ENCODE results near the gene EFHB. TPM values are rescaled to one million over a fixed set of nuclear protein-coding genes. Genes with fewer than 3 reads are reported as not detected.

EFHB gene
- total RNA-seq, 1 experiment from 2014 or later = 1.9 TPM

DNA sequence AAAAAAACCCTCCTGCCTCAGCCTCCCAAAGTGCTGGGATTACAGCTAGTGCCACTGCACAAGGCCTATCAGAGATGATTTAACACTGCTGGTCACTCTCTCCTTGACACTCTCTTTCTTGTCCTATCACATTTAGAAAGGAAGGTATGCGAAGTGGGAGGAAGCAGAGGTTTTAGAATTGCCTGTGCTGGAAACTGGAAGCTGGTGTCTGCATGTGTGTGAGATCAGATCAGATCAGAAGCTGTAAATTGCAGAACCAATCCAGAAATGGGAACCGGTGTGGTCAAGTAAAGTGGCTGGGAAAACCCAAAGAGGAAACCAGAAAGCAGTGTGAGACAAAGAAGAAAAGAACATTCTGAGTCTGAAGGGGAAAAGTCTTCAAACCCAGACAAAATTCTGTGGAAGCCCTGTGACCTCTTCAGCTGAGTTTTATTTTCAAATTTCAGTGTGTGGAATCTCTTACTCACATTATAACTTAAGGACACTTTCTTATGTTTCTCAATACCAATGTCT lies 2.8 kb downstream of the EFHB start:
- H2AFZ ChIP-seq (ENCODE audit: low read length) = no peak overlapping the region
- TF ChIP-seq, protein P1, sequence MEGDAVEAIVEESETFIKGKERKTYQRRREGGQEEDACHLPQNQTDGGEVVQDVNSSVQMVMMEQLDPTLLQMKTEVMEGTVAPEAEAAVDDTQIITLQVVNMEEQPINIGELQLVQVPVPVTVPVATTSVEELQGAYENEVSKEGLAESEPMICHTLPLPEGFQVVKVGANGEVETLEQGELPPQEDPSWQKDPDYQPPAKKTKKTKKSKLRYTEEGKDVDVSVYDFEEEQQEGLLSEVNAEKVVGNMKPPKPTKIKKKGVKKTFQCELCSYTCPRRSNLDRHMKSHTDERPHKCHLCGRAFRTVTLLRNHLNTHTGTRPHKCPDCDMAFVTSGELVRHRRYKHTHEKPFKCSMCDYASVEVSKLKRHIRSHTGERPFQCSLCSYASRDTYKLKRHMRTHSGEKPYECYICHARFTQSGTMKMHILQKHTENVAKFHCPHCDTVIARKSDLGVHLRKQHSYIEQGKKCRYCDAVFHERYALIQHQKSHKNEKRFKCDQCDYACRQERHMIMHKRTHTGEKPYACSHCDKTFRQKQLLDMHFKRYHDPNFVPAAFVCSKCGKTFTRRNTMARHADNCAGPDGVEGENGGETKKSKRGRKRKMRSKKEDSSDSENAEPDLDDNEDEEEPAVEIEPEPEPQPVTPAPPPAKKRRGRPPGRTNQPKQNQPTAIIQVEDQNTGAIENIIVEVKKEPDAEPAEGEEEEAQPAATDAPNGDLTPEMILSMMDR (conservative IDR thresholded peaks at IDR 0.05) = no peak

More for the DNA sequence above, 2.8 kb downstream of the EFHB start:
- H4K5ac ChIP-seq (ENCODE audit: insufficient read length, low read depth, low read length) = no peak overlapping the region
- H3K27me3 ChIP-seq (ENCODE audit: insufficient read depth, low read length) = no peaks in the 10 kb centered on the region
- H4K8ac ChIP-seq (replicated peaks; ENCODE audit: insufficient read length, low read depth, low read length) = no peak overlapping the region
- H3K14ac ChIP-seq (ENCODE audit: insufficient read depth, low read length) = no peak overlapping the region
- no peak overlapping the region for H3K56ac ChIP-seq (ENCODE audit: insufficient read length, low read depth, low read length)
- no peaks in the 10 kb centered on the region for H3K36me3 Mint-ChIP-seq (ENCODE audit: insufficient read depth in 1 of 3, low read depth in 3 of 3)
- no peak overlapping the region for H3K4ac ChIP-seq (ENCODE audit: low read depth, low read length)
- H2BK15ac ChIP-seq (ENCODE audit: low read depth, low read length) = no peak overlapping the region
- H3K18ac ChIP-seq (ENCODE audit: insufficient read length, low read depth, low read length) = no peak overlapping the region
- no peak for DNase-seq
- no peaks in the 10 kb centered on the region for H3K79me1 ChIP-seq (ENCODE audit: insufficient read depth, low read depth, low read length, poor library complexity, severe bottlenecking)
- no peaks in the 10 kb centered on the region for H4K20me1 ChIP-seq (ENCODE audit: control insufficient read depth, insufficient read depth, insufficient read length)
- no peak overlapping the region for H2BK120ac ChIP-seq (ENCODE audit: low read depth, low read length, poor library complexity, severe bottlenecking)
- no peak overlapping the region for H2BK12ac ChIP-seq (ENCODE audit: insufficient read length, low read depth, low read length)
- no peaks in the 10 kb centered on the region; the same call in 1 of the 2 replicates for H3K4me1 ChIP-seq (ENCODE audit: insufficient read depth, low read length)
- no peak overlapping the region for H3K27ac ChIP-seq (ENCODE audit: insufficient read length, low read depth, low read length)
- H3K9ac ChIP-seq (ENCODE audit: extremely low read depth, insufficient read length, low read length) = no peak overlapping the region
- no peak overlapping the region for H3K27ac Mint-ChIP-seq
- H2BK5ac ChIP-seq (ENCODE audit: insufficient read length, low read length) = no peak overlapping the region
- H3K9me3 ChIP-seq (ENCODE audit: control insufficient read depth, low read depth, low read length) = no peaks in the 10 kb centered on the region
- H3T11ph ChIP-seq (ENCODE audit: low read length) = no peak overlapping the region
- no peak overlapping the region for H3K23ac ChIP-seq (ENCODE audit: insufficient read length, low read depth, low read length)
- H3K23me2 ChIP-seq (ENCODE audit: insufficient read length, low read depth, low read length, poor library complexity, severe bottlenecking) = no peaks in the 10 kb centered on the region
- H3K4me2 ChIP-seq (ENCODE audit: insufficient read depth, insufficient read length, low read length) = no peak overlapping the region
- H3K4me3 Mint-ChIP-seq = no peak overlapping the region
- H3K4me1 Mint-ChIP-seq = peaks cover 9 to 10% of the 10 kb centered on the region in 2 experiments
- H3K79me2 ChIP-seq (ENCODE audit: insufficient read depth, low read length) = no peaks in the 10 kb centered on the region
- no peaks in the 10 kb centered on the region; the same call in 1 of the 2 replicates for H3K27me3 Mint-ChIP-seq (ENCODE audit: low read depth)
- no peak overlapping the region for H2BK20ac ChIP-seq (ENCODE audit: low read depth, low read length, poor library complexity, severe bottlenecking)
- H3K9me3 Mint-ChIP-seq = no peaks in the 10 kb centered on the region; a peak in 1 of 5 replicates
- H4K91ac ChIP-seq (ENCODE audit: insufficient read length, low read depth, low read length) = no peak overlapping the region
- no CpG with 5 or more reads among the region's 2 CpGs for WGBS (ENCODE audit: extremely low coverage, insufficient read length, low lambda C conversion rate)
- no peak overlapping the region for H2AK5ac ChIP-seq (ENCODE audit: insufficient read length, low read length)
